ENCODE measurements around the gene GLYATL3. TPM values are rescaled to one million over a fixed set of nuclear protein-coding genes. Genes with fewer than 3 reads are reported as not detected.

The GLYATL3 gene
- total and polyA plus RNA-seq, 4 donors, result not detected

DNA sequence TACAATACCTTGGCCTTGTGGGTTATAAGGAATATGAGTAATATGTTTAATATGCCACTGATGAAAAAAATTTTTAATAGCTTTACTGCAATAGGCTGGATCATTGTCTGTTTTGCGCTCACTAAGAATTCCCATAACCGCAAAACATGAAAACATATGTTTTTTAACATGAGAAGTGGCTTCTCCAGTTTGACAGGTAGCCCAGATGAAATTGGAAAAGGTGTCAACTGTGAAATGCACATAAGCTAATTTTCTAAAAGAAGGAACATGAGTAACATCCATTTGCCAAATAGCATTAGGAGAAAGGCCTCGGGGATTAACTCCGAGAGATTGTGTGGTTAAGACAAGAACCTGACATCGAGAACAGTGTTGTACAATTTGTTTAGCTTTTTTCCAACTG is 4.9 kb downstream of the GLYATL3 start:
- H3K4me3 ChIP-seq (ENCODE audit: low read length in 2 of 2), result no peak overlapping the region
- H3K4me1 ChIP-seq (ENCODE audit: control insufficient read depth in 1 of 2, insufficient read depth in 2 of 2, low read length in 2 of 2), result no peaks in the 10 kb centered on the region
- 70 to 87% methylated on average over 5 of the region's 5 CpGs for WGBS, 2 donors
- DNase-seq (no peak), ATAC-seq (ENCODE audit: low FRiP score) (no peak)
- H3K9me3 ChIP-seq (ENCODE audit: control insufficient read depth, low read length), result no peaks in the 10 kb centered on the region
- H3K27ac ChIP-seq (ENCODE audit: low read depth in 1 of 2, low read length in 2 of 2), result no peak overlapping the region
- no peaks in the 10 kb centered on the region for H3K27me3 ChIP-seq (ENCODE audit: control insufficient read depth in 1 of 2, insufficient read depth in 2 of 2, low read length in 1 of 2)
- no peaks in the 10 kb centered on the region for H3K36me3 ChIP-seq (ENCODE audit: control insufficient read depth in 1 of 2, insufficient read depth in 2 of 2, low read length in 1 of 2)
- intact Hi-C loops (cut with DNase I), result no loop called here

DNA sequence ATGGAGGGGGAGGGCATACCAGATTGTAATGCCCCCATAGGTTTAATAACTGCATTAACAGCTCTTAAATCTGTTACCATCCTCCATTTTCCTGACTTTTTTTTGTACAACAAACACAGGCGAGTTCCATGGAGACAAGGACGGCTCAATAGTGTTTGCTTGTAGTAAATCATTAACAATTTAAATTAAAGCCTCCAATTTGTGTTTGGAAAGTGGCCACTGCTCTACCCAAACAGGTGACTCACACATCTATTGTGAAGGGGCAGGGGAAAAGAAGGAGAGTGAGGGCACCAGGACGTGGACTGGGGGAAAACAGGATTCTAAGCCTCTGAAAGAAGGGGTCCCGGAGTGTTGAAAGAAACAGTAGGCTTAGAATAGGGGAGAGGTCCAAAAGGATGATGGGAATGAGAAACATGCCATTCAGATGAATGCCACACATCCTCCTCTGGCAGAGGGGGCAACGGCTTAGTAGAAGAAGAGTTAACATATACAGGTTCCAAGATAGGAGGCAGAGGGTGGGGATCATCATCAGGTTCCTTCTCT is 6.9 kb downstream of the GLYATL3 start:
- ATAC-seq (ENCODE audit: low FRiP score), result no peak
- Histone ChIP-seq H3K4me3 (ENCODE audit: low read length in 2 of 2) (no peak overlapping the region), H3K27me3 (ENCODE audit: control insufficient read depth in 1 of 2, insufficient read depth in 2 of 2, low read length in 1 of 2) (no peaks in the 10 kb centered on the region), H3K36me3 (ENCODE audit: control insufficient read depth in 1 of 2, insufficient read depth in 2 of 2, low read length in 1 of 2) (no peaks in the 10 kb centered on the region), H3K4me1 (ENCODE audit: control insufficient read depth in 1 of 2, insufficient read depth in 2 of 2, low read length in 2 of 2) (no peaks in the 10 kb centered on the region), H3K27ac (ENCODE audit: low read depth in 1 of 2, low read length in 2 of 2) (no peak overlapping the region), H3K9me3 (ENCODE audit: control insufficient read depth, low read length) (no peaks in the 10 kb centered on the region)
- intact Hi-C loops (cut with DNase I), result no loop called here
- DNase-seq, result no peak
- WGBS, 2 donors, result 73 to 81% methylated on average over 5 of the region's 5 CpGs

DNA sequence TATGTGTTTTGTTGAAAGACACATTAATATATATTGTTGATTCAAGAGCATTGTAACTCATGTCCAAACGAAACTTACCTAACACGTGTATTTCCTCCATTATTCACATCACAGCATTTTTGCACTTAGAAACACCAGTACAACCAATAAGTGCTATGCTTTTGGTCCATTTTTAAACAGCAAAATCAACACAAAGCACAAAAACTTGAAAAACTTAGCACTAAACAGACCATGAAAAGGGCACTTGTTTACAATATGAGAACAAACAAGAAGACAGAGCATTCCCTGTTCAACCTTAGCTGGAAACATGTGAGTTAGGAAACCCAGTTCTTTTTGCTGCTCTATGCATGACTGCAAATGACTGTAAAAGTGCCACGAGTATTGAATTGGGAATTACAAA is 9.6 kb downstream of the GLYATL3 start:
- no peak for ATAC-seq (ENCODE audit: low FRiP score)
- no peaks in the 10 kb centered on the region for H3K27me3 ChIP-seq (ENCODE audit: control insufficient read depth in 1 of 2, insufficient read depth in 2 of 2, low read length in 1 of 2)
- WGBS, 2 donors, result 69 to 70% methylated on average over 3 of the region's 3 CpGs
- H3K4me1 ChIP-seq (ENCODE audit: control insufficient read depth in 1 of 2, insufficient read depth in 2 of 2, low read length in 2 of 2), result no peaks in the 10 kb centered on the region
- H3K4me3 ChIP-seq (ENCODE audit: low read length in 2 of 2), result no peak overlapping the region
- no peaks in the 10 kb centered on the region for H3K36me3 ChIP-seq (ENCODE audit: control insufficient read depth in 1 of 2, insufficient read depth in 2 of 2, low read length in 1 of 2)
- no peaks in the 10 kb centered on the region for H3K9me3 ChIP-seq (ENCODE audit: control insufficient read depth, low read length)
- intact Hi-C loops (cut with DNase I), result no loop called here
- no peak for DNase-seq
- H3K27ac ChIP-seq (ENCODE audit: low read depth in 1 of 2, low read length in 2 of 2), result no peak overlapping the region

DNA sequence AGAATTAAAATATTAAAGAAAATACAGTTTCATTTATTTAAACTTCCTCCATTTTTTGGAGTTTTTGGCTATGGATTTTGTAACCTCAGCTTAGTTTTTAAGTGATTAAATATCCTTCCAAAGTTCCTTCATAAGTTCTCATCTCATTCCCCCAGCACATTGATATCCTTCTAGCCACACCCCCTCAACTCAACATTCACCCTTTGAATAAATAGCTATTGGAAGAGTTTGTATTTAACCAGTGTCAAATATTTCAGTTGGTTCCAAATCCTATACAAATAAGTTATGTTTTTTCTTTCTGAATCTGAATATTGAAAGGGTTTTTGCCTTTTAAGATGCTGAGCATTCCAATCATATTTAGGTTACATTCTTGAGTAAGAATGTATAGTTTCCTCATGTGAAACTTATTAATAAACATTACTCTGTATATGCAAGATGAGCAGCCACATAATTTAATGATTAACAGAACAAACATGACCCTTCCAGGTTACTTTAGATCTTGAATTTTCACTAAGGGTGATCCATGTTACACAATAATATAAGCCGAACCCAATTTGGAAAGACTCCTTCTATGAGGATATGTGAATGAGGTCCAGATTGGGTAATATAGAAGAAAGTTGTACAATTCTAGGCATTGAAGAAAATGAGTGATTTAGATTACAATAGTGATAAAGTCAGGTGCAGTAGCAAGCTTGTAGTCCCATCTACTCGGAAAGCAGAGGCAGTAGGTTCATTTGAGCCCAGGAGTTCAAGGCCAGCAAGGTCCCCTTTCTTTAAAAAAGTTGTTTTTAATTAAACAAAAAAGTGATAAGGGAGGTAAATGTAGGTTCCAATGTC is 13.6 kb downstream of the GLYATL3 start:
- no peaks in the 10 kb centered on the region for H3K4me1 ChIP-seq (ENCODE audit: control insufficient read depth in 1 of 2, insufficient read depth in 2 of 2, low read length in 2 of 2)
- DNase-seq (no peak), ATAC-seq (ENCODE audit: low FRiP score) (no peak)
- intact Hi-C loops (cut with DNase I), result no loop called here
- H3K27me3 ChIP-seq (ENCODE audit: control insufficient read depth in 1 of 2, insufficient read depth in 2 of 2, low read length in 1 of 2), result no peaks in the 10 kb centered on the region
- no peaks in the 10 kb centered on the region for H3K36me3 ChIP-seq (ENCODE audit: control insufficient read depth in 1 of 2, insufficient read depth in 2 of 2, low read length in 1 of 2)
- H3K27ac ChIP-seq (ENCODE audit: low read depth in 1 of 2, low read length in 2 of 2), result no peak overlapping the region
- no peak overlapping the region for H3K4me3 ChIP-seq (ENCODE audit: low read length in 2 of 2)
- H3K9me3 ChIP-seq (ENCODE audit: control insufficient read depth, low read length), result no peaks in the 10 kb centered on the region
- 66 to 71% methylated on average over 2 of the region's 2 CpGs for WGBS, 2 donors

DNA sequence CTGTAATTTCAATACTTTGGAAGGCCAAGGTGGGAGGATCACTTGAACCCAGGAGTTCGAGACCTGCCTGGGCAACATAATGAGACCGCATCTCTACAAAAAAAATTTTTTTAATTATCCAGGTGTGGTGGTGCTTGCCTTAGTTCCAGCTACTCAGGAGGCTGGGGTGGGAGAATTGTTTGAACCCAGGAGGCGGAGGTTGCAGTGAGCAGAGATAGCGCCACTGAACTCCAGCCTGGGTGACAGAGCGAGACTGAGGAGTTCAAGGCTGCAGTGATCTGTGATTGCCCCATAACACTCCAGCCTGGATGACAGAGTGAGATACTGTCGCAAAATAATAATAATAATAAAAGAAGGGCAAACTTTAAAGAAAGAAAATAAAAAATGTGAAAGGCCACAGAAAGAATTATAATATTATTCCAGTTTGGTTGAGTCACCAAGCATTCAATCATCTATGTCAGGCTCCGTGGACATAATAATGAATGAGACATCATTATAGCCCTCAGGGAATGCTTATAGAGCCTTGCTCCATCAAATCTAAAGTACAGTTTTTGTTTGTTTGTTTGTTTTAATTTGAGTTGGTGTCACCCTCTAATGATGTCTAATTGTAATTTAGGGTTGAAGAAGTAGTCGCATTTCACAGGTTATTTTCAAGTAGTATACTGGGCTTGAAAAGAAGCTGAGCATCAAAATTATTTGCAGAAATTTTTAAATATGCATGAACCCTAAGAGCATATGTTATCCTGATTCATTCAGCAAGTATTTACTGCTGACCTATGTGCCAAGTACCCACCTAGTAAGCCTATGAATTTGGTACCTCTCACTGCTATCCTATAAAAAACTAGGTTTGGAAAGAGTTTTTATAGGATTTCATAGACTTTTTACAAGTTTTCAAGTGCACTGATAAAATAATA is 15.1 kb downstream of the GLYATL3 start:
- no peak for ATAC-seq (ENCODE audit: low FRiP score)
- no peaks in the 10 kb centered on the region for H3K9me3 ChIP-seq (ENCODE audit: control insufficient read depth, low read length)
- 52 to 62% methylated on average over 8 of the region's 8 CpGs for WGBS, 2 donors

DNA sequence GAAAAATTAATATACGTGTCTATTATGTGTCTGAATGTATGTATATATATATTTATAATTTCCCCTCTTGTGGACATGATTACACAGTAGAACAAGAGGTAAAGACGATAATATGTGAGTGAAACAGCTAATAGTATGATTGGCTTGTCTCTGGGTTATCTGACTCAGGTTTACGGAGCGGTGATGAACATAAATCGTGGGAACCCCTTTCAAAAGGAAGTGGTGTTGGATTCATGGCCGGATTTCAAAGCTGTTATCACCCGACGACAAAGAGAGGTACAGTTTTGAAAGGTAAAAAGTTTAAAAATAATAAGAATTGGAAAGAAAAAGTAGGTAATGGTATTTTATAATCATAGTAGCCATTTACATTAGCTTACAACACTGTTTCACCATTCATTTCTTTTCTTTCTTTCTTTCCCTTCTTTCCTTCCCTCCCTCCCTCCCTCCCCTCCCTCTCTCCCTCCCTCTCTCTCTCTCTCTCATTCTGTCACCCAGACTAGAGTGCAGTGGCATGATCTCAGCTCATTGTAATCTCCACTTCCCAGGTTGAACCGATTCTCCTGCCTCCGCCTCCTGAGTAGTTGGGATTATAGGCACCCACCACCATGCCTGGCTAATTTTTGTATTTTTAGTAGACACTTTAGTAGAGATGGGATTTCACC is 15.9 kb downstream of the GLYATL3 start:
- DNase-seq (no peak), ATAC-seq (ENCODE audit: low FRiP score) (no peak)
- Histone ChIP-seq H3K27me3 (ENCODE audit: control insufficient read depth in 1 of 2, insufficient read depth in 2 of 2, low read length in 1 of 2) (no peaks in the 10 kb centered on the region), H3K9me3 (ENCODE audit: control insufficient read depth, low read length) (no peaks in the 10 kb centered on the region), H3K36me3 (ENCODE audit: control insufficient read depth in 1 of 2, insufficient read depth in 2 of 2, low read length in 1 of 2) (no peaks in the 10 kb centered on the region), H3K4me1 (ENCODE audit: control insufficient read depth in 1 of 2, insufficient read depth in 2 of 2, low read length in 2 of 2) (no peaks in the 10 kb centered on the region), H3K27ac (ENCODE audit: low read depth in 1 of 2, low read length in 2 of 2) (no peak overlapping the region), H3K4me3 (ENCODE audit: low read length in 2 of 2) (no peak overlapping the region)
- intact Hi-C loops (cut with DNase I), result no loop called here
- 66 to 69% methylated on average over 10 of the region's 10 CpGs for WGBS, 2 donors

More for the DNA sequence above, 15.1 kb downstream of the GLYATL3 start:
- Histone ChIP-seq H3K4me1 (ENCODE audit: control insufficient read depth in 1 of 2, insufficient read depth in 2 of 2, low read length in 2 of 2) (no peaks in the 10 kb centered on the region), H3K27ac (ENCODE audit: low read depth in 1 of 2, low read length in 2 of 2) (no peak overlapping the region), H3K36me3 (ENCODE audit: control insufficient read depth in 1 of 2, insufficient read depth in 2 of 2, low read length in 1 of 2) (no peaks in the 10 kb centered on the region), H3K4me3 (ENCODE audit: low read length in 2 of 2) (no peak overlapping the region), H3K27me3 (ENCODE audit: control insufficient read depth in 1 of 2, insufficient read depth in 2 of 2, low read length in 1 of 2) (no peaks in the 10 kb centered on the region)
- DNase-seq, result no peak
- intact Hi-C loops (cut with DNase I), result no loop called here

DNA sequence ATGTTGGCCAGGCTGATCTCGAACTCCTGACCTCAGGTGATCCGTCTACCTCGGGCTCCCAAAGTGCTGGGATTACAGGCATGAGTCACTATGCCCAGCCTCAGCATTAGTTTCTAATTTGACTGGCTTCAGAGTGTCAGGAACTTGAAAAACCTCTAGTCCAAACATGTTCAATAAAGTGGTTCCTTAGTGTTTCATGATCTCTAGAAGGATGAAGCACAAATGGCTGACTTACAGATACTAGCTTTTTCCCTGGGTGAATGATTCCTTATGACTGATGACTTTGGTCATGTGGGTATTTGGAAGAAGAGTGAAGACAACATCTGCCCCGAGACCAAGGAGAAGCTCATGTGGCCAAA is 16.4 kb downstream of the GLYATL3 start:
- Histone ChIP-seq H3K9me3 (ENCODE audit: control insufficient read depth, low read length) (no peaks in the 10 kb centered on the region), H3K36me3 (ENCODE audit: control insufficient read depth in 1 of 2, insufficient read depth in 2 of 2, low read length in 1 of 2) (no peaks in the 10 kb centered on the region), H3K4me1 (ENCODE audit: control insufficient read depth in 1 of 2, insufficient read depth in 2 of 2, low read length in 2 of 2) (no peaks in the 10 kb centered on the region), H3K27me3 (ENCODE audit: control insufficient read depth in 1 of 2, insufficient read depth in 2 of 2, low read length in 1 of 2) (no peaks in the 10 kb centered on the region), H3K4me3 (ENCODE audit: low read length in 2 of 2) (no peak overlapping the region), H3K27ac (ENCODE audit: low read depth in 1 of 2, low read length in 2 of 2) (no peak overlapping the region)
- intact Hi-C loops (cut with DNase I), result no loop called here
- WGBS, 2 donors, result 86 to 89% methylated on average over 4 of the region's 4 CpGs
- no peak for DNase-seq
- no peak for ATAC-seq (ENCODE audit: low FRiP score)

DNA sequence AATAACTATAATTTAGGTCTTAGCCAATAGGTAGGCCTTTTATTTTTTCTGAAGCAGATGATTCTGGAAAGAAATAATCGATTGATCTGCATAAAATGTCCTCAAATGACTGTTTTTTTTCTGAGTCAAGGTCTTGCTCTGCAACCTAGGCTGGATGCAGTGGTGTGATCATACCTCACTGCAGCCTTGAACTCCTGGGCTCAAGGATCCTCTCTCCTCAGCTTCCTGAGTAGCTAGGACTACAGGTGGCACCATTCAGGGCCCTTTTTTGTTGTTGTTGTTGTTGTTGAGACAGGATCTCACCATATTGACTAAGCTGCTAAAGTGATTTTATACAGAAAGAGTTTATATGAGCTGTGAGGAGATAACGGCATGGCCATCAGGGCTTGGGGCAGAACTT is 18.2 kb downstream of the GLYATL3 start:
- H3K9me3 ChIP-seq (ENCODE audit: control insufficient read depth, low read length), result no peaks in the 10 kb centered on the region
- H3K4me3 ChIP-seq (ENCODE audit: low read length in 2 of 2), result no peak overlapping the region
- no peak for DNase-seq
- WGBS, 2 donors, result 86 to 93% methylated on average over 2 of the region's 2 CpGs
- no peak for ATAC-seq (ENCODE audit: low FRiP score)
- H3K36me3 ChIP-seq (ENCODE audit: control insufficient read depth in 1 of 2, insufficient read depth in 2 of 2, low read length in 1 of 2), result no peaks in the 10 kb centered on the region
- no peaks in the 10 kb centered on the region for H3K4me1 ChIP-seq (ENCODE audit: control insufficient read depth in 1 of 2, insufficient read depth in 2 of 2, low read length in 2 of 2)
- no peaks in the 10 kb centered on the region for H3K27me3 ChIP-seq (ENCODE audit: control insufficient read depth in 1 of 2, insufficient read depth in 2 of 2, low read length in 1 of 2)
- intact Hi-C loops (cut with DNase I), result no loop called here
- H3K27ac ChIP-seq (ENCODE audit: low read depth in 1 of 2, low read length in 2 of 2), result no peak overlapping the region
